ENCODE results near the gene HSPB6.

The HSPB6 gene

GRCh38 chr19:35793381-35794165, 36.7 kb upstream of the HSPB6 start:
- TF ChIP-seq CTCF (conservative IDR thresholded peaks at IDR 0.05), result no peak
- no peak overlapping the region for H3K27ac ChIP-seq

- no peak for TF ChIP-seq CTCF (conservative IDR thresholded peaks at IDR 0.05)
- no peak overlapping the region for H3K27ac ChIP-seq
Measured at GRCh38 chr19:35792888-35793287, 36.1 kb upstream of the HSPB6 start.

- H3K27ac ChIP-seq, result no peak overlapping the region
- no peak for TF ChIP-seq CTCF (conservative IDR thresholded peaks at IDR 0.05)
Measured at GRCh38 chr19:35792312-35792711, 35.5 kb upstream of the HSPB6 start.

GRCh38 chr19:35791814-35792279, 35.0 kb upstream of the HSPB6 start:
- no peak overlapping the region for H3K27ac ChIP-seq
- TF ChIP-seq CTCF (conservative IDR thresholded peaks at IDR 0.05), result no peak

- TF ChIP-seq CTCF (conservative IDR thresholded peaks at IDR 0.05), result no peak; the same call in 1 of the 2 replicates
- no peak overlapping the region for H3K27ac ChIP-seq
Measured at GRCh38 chr19:35790981-35791813, 34.4 kb upstream of the HSPB6 start.

- no peak overlapping the region for H3K27ac ChIP-seq
- no peak for TF ChIP-seq CTCF (conservative IDR thresholded peaks at IDR 0.05)
Measured at GRCh38 chr19:35789978-35790944, 33.4 kb upstream of the HSPB6 start.

All from VCaP (cell line).